Mesothelial cell of epicardium (in vitro differentiated cells): Measurements from ENCODE around the gene PALM3. TPM values are rescaled to one million over a fixed set of nuclear protein-coding genes. Genes with fewer than 3 reads are reported as not detected.

Experiments
- DNase-seq, 2 experiments: peaks; one replicate each; pipeline ENCODE4 v3.0.0; 2021; ENCODE audit warnings: low spot score in 2 of 2; ENCODE audit not compliant: unreplicated experiment in 2 of 2
- H3K27ac Mint-ChIP-seq: 2 replicates; pipeline ENCODE4 v1.8.0; 2021; ENCODE audit warnings: mixed read lengths
- H3K27me3 Mint-ChIP-seq: 2 replicates; pipeline ENCODE4 v1.8.0; 2021; ENCODE audit warnings: low read depth, mixed read lengths
- H3K36me3 Mint-ChIP-seq: 2 replicates; pipeline ENCODE4 v1.8.0; 2021; ENCODE audit warnings: mixed read lengths
- H3K4me1 Mint-ChIP-seq: 2 replicates; pipeline ENCODE4 v1.8.0; 2021; ENCODE audit warnings: mixed read lengths
- H3K4me3 Mint-ChIP-seq: 2 replicates; pipeline ENCODE4 v1.8.0; 2021; ENCODE audit warnings: mild to moderate bottlenecking, moderate library complexity, mixed read lengths
- H3K9me3 Mint-ChIP-seq: 2 replicates; pipeline ENCODE4 v1.8.0; 2021; ENCODE audit warnings: mixed read lengths
- CTCF ChIP-seq: fragments of 200-600 bp; sonication (generic); IDR thresholded peaks from one replicate; pipeline ENCODE4 v1.5.0; 2021; ENCODE audit warnings: antibody characterized with exemption; ENCODE audit not compliant: unreplicated experiment
- total RNA-seq: library from RNA; stranded (reverse); gene quantifications from 3 replicates; pipeline ENCODE4 v1.2.1, GENCODE V29; 2021

Gene PALM3
- total RNA-seq, 1 donor from 2014 or later, result 2.4 TPM

GRCh38 chr19:14066134-14066533 lies 4.3 kb upstream of the PALM3 start:
- no peak overlapping the region for H3K27ac Mint-ChIP-seq
- peaks cover 2% of the 10 kb centered on the region for H3K27me3 Mint-ChIP-seq
- TF ChIP-seq CTCF, result no peak
- no peaks in the 10 kb centered on the region for H3K36me3 Mint-ChIP-seq
- DNase-seq, result no peak
- no peaks in the 10 kb centered on the region for H3K9me3 Mint-ChIP-seq
- H3K4me3 Mint-ChIP-seq, result no peak overlapping the region
- peaks cover 10% of the 10 kb centered on the region for H3K4me1 Mint-ChIP-seq

- Mint-ChIP-seq H3K4me3 (no peak overlapping the region), H3K4me1 (peaks cover 7% of the 10 kb centered on the region), H3K27ac (no peak overlapping the region), H3K27me3 (peaks cover 22% of the 10 kb centered on the region), H3K36me3 (no peaks in the 10 kb centered on the region), H3K9me3 (no peaks in the 10 kb centered on the region)
- no peak for DNase-seq
- no peak for TF ChIP-seq CTCF
Measured at GRCh38 chr19:14063105-14063504, 1.2 kb upstream of the PALM3 start.

GRCh38 chr19:14062558-14062855 lies 631 bp upstream of the PALM3 start:
- Mint-ChIP-seq H3K4me3 (no peak overlapping the region), H3K27ac (no peak overlapping the region), H3K4me1 (peaks cover 10% of the 10 kb centered on the region), H3K9me3 (no peaks in the 10 kb centered on the region), H3K27me3 (peaks cover 28% of the 10 kb centered on the region), H3K36me3 (no peaks in the 10 kb centered on the region)
- DNase-seq, result no peak
- TF ChIP-seq CTCF, result no peak

GRCh38 chr19:14061081-14061749 lies 661 bp downstream of the PALM3 start:
- DNase-seq, result no peak
- no peak overlapping the region for H3K27ac Mint-ChIP-seq
- TF ChIP-seq CTCF, result no peak

GRCh38 chr19:14059652-14060155 lies 2.2 kb downstream of the PALM3 start:
- H3K4me3 Mint-ChIP-seq, result no peak overlapping the region
- peaks cover 42% of the 10 kb centered on the region for H3K27me3 Mint-ChIP-seq
- H3K36me3 Mint-ChIP-seq, result no peaks in the 10 kb centered on the region
- peaks cover 10% of the 10 kb centered on the region for H3K4me1 Mint-ChIP-seq
- no peaks in the 10 kb centered on the region for H3K9me3 Mint-ChIP-seq
- no peak for DNase-seq
- no peak for TF ChIP-seq CTCF
- H3K27ac Mint-ChIP-seq, result no peak overlapping the region

More at GRCh38 chr19:14061081-14061749, 661 bp downstream of the PALM3 start:
- H3K36me3 Mint-ChIP-seq, result no peaks in the 10 kb centered on the region
- H3K4me1 Mint-ChIP-seq, result peaks cover 10% of the 10 kb centered on the region
- no peaks in the 10 kb centered on the region for H3K9me3 Mint-ChIP-seq
- H3K4me3 Mint-ChIP-seq, result no peak overlapping the region
- peaks cover 38% of the 10 kb centered on the region for H3K27me3 Mint-ChIP-seq
